Pons (tissue), 1 donor: ENCODE results near the gene HDHD5.
"Not testable (repeated sequence)": the region's sequence is repeated elsewhere in the genome, so short reads cannot be mapped to it uniquely, and the experiment has no call there.

ENCODE experiments used
- DNase-seq: peaks from one replicate; pipeline ENCODE4 v3.0.0-alpha.2; 2016; ENCODE audit warnings: low spot score

Gene HDHD5

GRCh38 chr22:17155941-17156340 is 3.1 kb downstream of the HDHD5 start:
- DNase-seq: no peak

GRCh38 chr22:17152971-17153370 is 6.1 kb downstream of the HDHD5 start:
- no peak for DNase-seq

DNA sequence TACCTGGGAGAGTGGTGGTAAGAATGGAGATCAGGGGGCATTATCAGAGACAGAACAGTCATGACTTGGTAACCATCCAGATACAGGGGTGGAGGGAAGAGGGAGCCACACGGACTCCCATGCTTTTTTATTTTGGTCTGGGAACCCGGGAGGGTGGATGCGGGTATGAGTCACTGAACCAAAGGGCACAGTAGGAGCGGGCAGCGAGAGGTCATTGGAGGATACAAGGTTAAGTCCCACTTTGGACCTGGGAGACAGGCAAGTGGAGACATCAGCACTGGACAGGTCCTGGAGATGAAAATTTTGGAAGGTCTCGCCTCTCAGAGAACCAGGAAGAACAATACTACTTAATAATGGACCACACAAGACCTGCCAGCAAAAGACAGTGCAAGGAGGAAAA is 6.7 kb downstream of the HDHD5 start:
- no peak for DNase-seq

DNA sequence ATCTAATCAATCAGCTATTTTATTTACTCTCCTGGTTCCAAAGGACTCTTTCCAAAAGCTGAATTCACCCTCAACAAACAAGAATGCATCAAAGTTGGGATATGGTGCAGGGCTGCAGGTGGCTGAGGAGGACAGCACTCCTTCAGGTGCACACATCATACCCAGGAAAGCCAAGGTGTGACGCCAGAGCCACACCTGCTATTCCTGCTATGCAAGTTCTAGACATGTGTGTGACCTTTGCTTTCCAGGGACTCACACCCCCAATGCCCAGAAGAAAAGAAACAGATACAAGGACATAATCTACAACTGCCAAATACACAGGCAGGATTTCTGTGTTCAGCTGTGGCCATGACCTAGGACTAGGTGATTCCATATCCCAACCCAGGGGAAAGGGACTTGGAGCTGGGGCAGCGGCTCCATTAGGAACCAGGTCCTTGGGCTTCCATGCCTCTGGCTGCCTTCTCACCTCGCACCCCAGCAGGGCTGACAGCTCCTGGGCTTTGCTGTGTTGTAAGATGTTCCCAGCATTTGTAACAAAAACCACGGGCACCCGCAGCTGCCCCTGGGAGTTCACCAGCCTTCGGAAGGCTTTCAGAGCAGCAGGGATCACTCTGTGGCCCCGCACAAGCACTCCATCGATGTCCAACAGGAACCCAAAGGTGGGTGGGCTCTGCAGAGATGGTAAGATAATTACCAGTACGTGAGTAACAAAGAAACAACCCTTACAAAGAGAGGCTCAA is 9.8 kb downstream of the HDHD5 start:
- DNase-seq: no peak

DNA sequence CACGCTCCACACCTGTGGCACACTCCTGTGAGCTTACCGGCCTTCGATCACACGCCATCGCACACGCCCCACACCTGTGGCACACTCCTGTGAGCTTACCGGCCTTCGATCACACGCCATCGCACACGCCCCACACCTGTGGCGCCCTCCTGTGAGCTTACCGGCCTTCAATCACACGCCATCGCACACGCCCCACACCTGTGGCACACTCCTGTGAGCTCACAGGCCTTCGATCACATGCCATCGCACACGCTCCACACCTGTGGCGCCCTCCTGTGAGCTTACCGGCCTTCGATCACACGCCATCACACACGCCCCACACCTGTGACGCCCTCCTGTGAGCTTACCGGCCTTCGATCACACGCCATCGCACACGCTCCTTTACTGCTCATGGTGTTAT is 11.6 kb downstream of the HDHD5 start:
- not testable (repeated sequence) for DNase-seq

DNA sequence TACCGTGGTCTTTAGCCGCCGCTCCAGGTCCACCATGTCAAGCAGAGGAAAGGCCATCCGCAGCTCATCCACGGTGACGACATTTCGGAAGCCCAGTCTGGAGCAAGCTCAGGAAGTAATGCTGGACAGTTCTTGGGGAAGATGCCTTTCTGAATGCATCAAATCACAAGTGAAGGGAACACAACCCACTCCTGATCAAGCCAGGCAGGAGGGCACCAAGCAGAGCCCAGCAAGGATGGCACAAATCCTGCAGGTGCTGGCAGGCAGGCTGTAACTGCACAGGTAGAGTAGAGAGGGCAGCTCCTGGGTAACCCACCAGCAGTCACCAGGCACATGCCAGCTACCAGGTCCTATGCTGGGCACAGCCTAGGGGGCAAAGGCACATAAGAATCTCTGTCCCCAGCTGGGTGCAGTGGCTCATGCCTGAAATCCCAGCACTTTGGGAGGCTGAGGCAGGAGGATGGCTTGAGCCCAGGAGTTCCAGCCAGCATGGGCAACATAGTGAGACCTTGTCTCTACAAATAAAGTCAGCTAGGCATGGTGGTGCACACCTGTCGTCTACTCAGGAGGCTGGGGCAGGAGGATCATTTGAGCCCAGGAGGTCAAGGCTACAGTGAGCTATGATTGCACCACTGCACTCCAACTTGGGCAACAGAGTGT is 13.9 kb downstream of the HDHD5 start:
- no peak for DNase-seq

GRCh38 chr22:17143826-17144225 is 15.3 kb downstream of the HDHD5 start:
- DNase-seq: no peak

GRCh38 chr22:17143101-17143500 is 16.0 kb downstream of the HDHD5 start:
- no peak for DNase-seq

- no peak for DNase-seq
Measured at GRCh38 chr22:17140826-17141766, 18.0 kb downstream of the HDHD5 start.

GRCh38 chr22:17140022-17140421 is 19.1 kb downstream of the HDHD5 start:
- DNase-seq: no peak

DNA sequence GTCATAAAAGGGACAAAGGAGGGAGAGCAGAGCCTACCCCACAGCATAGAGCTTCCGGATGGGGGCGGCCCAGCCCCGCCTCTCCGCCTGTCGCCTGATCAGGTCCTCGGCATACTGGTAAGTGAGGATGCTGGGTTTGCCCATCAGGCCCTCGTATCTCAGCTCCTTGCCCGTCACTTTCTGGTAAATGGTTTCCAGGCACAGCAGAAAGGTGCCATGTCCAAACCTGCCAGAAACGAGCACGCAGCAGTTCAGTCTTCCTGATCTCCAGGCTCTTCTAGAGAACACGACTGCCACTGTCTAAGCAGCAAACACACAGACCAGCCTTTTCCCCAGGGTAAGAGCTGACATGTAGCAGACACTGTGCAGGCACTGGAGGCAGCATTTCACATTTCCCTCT is 20.6 kb downstream of the HDHD5 start:
- no peak for DNase-seq

DNA sequence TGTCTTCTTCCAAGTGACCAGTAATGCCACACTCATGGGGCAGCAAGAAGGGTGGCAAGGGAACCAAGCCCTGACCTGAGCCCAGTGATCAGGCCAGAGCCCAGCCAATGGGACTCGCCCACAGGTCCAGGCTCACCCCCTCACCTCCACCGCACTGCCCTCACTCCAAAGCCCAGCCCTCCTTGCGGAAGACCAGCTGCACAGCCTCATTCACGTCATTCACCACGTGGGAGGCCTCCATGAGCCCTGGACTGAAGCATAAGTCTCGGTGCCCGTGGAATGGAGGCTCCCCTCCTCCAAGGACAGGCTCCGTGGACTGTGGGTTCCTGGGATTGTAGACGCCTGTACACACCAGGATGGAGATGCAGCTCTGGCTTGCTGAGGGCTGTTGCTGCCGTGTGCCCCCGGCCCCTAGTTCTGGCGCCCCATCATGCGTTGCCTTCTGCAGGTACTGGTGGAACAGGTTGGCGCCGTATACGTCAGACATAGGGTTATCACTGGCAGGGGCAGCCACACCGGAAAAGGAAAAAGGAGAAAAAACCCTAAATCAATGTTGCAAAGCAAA is 21.1 kb downstream of the HDHD5 start:
- no peak for DNase-seq

- DNase-seq: no peak
Measured at GRCh38 chr22:17137170-17137569, 21.9 kb downstream of the HDHD5 start.

DNA sequence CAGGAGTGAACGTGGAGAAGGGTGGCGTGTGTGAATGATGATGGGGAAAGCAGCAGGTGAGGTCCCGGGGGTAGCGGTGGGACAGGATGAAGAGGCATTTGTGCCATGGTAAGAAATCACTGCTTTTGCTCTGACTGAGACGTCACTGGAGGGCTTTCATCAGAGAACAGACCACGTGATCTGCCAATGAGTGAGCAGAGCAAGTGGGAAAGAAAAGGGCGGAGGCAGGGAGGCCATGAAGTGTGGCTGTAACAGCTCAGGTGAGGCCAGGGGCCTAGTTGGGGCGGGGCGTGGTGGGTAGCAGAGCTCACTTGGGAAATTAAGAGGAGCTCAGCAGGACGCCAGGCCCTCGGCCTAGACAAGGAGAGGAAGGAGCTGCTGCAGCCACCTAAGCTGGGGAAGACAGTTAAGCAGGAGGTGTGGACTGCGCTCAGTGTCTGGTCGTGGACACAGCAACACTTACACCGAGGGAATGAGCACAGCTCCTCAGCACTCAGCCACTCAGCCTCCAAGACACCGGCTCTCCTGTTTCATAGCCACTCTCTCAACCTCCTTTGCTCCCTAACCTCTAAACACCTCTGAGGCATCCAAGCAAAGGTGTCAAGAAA is 23.8 kb downstream of the HDHD5 start:
- no peak for DNase-seq

DNA sequence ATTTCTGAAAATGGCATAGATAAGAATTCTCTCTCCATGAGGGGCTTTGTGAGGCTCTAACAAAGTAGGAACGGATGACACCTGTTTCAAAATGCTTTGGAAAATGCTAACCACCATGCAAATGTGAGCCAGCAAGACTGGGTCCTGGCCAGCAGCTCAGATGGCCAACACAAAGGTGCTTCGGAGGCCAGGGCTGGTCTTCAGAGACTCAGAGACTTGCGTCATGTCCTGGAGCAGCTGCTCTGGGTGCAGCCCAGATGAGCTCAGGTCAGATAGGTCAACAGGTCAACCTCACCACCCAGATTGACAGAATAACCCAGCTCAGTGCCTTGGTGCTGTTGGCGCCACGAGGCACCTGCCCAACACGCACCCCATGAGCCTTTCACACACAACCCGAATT is 25.9 kb downstream of the HDHD5 start:
- no peak for DNase-seq

- DNase-seq: peak; percentile 29
Measured at GRCh38 chr22:17132112-17132511, 27.0 kb downstream of the HDHD5 start.

GRCh38 chr22:17131686-17132085 is 27.4 kb downstream of the HDHD5 start:
- DNase-seq: no peak

DNA sequence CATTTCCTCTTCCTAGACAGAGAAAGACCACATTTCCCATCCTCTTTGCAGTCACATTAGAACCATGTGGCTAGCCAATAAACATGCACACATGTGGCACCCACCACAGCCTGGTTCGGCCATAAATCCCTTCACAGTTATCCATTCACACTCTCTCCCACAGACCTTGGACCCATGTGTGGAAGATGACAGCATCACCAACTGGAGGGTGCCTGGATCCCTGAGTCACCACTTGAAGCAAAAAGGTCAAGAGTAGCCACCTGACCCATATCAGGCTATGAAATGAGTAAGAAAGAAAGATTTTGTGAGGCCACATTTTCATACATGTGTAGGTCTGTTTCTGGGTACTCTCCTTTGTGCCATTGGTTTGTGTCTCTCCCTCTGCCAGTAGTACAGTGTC is 28.9 kb downstream of the HDHD5 start:
- no peak for DNase-seq

DNA sequence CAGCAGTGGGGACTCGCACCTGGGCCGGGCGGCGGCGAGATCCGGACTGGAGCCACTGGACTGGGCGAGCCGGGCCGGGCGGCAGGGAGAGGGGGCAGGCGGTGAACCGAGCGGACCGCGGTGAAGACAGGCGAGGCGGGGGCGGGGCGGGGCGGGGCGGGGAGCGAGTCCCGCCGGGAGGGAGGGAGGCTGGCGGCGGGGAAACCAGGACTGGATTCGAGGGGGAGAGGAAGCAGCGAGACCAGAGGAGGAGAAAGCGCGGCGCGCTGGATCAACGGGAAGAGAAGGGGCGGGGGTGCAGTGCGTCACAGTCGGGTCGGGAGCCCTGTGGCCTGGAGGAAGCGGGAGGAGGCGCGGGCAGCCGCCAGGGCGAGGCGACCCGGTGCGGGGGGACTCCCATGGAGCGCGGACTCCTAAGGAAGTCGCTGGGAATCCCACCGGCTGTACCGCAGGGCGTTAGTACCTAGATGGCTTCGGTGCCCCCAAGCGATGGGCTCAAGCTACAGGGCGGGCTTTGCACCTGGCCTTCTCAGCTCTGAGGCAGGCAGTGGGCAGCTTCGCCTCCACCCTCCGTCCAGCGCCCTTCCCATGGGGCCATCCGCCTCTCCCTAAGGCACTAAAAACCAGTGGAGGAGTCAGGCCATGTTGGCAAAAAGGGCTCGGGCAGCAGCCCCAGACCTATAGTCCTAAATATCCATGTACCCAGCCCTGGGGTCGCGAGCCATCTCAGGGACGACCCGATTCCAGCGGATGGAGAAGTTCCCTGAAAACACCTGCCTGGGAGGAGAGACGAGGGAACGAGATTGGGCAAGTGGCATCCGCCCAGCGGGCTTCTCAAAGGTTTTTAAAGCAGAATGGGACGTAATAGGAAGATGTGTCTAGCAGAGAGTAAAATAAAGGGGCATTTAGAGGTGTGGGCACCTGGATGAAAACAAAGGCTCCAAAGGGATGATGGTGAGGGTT is 37.6 kb downstream of the HDHD5 start, which contains the start of gene TMEM121B:
Gene TMEM121B, minus strand, starts transcription at position 128 of the 963 bp plus-strand sequence. CDS start 233 bp downstream, outside the sequence.
- DNase-seq: peak; percentile 46

GRCh38 chr22:17120711-17121232 is 38.3 kb downstream of the HDHD5 start:
- DNase-seq: no peak
